Measurements from ENCODE around the gene GRM5. TPM values are rescaled to one million over a fixed set of nuclear protein-coding genes. Genes with fewer than 3 reads are reported as not detected.
"Not testable (repeated sequence)": the region's sequence is repeated elsewhere in the genome, so short reads cannot be mapped to it uniquely, and the experiment has no call there.

The GRM5 gene
- total and polyA plus RNA-seq, 2 experiments from 2014 or later, result 0.27 TPM; not detected in 1

- Histone ChIP-seq H3K36me3 (replicated peaks; ENCODE audit: insufficient read depth, low read depth) (no peaks in the 10 kb centered on the region), H3K4me3 (no peak overlapping the region)
- TF ChIP-seq EZH2phosphoT487 (IDR thresholded peaks at IDR 0.05; ENCODE audit: low read depth, severe bottlenecking, unreplicated experiment) (no peak), CTCF (IDR thresholded peaks at IDR 0.05; ENCODE audit: poor library complexity) (no peak), EZH2 (IDR thresholded peaks at IDR 0.05; ENCODE audit: borderline replicate concordance) (no peak)
These were observed 204.2 kb downstream of the GRM5 start for GRCh38 chr11:88861618-88862017.

GRCh38 chr11:88860431-88860830, 205.4 kb downstream of the GRM5 start:
- not testable (repeated sequence) for DNase-seq (ENCODE audit: low spot score); H3K4me3 ChIP-seq; H3K79me2 ChIP-seq; H3K4me1 ChIP-seq (ENCODE audit: insufficient read depth); H3K9me3 ChIP-seq (ENCODE audit: low read depth); H3K9me2 ChIP-seq (replicated peaks; ENCODE audit: insufficient read depth); H4K20me1 ChIP-seq (ENCODE audit: insufficient read depth, poor library complexity, severe bottlenecking); H3K27ac ChIP-seq; H3K27me3 ChIP-seq; H3K4me2 ChIP-seq; H3K36me3 ChIP-seq (replicated peaks; ENCODE audit: insufficient read depth, low read depth); H2AFZ ChIP-seq
- 87% methylated on average over 4 of the region's 4 CpGs for WGBS (ENCODE audit: low lambda C conversion rate, missing lambda C conversion rate)

More at GRCh38 chr11:88861618-88862017, 204.2 kb downstream of the GRM5 start:
- Histone ChIP-seq H4K20me1 (ENCODE audit: insufficient read depth, poor library complexity, severe bottlenecking) (no peaks in the 10 kb centered on the region), H2AFZ (no peak overlapping the region), H3K9me2 (replicated peaks; ENCODE audit: insufficient read depth) (no peaks in the 10 kb centered on the region), H3K27ac (no peak overlapping the region), H3K9me3 (ENCODE audit: low read depth) (no peaks in the 10 kb centered on the region), H3K4me2 (no peak overlapping the region), H3K4me1 (ENCODE audit: insufficient read depth) (no peaks in the 10 kb centered on the region), H3K79me2 (no peaks in the 10 kb centered on the region), H3K27me3 (no peaks in the 10 kb centered on the region)
- no peak for DNase-seq (ENCODE audit: low spot score)

GRCh38 chr11:88853963-88854362, 211.8 kb downstream of the GRM5 start:
- H3K4me3 ChIP-seq; DNase-seq (ENCODE audit: low spot score); H4K20me1 ChIP-seq (ENCODE audit: insufficient read depth, poor library complexity, severe bottlenecking); H3K4me1 ChIP-seq (ENCODE audit: insufficient read depth); H3K9me2 ChIP-seq (replicated peaks; ENCODE audit: insufficient read depth); H3K9me3 ChIP-seq (ENCODE audit: low read depth); H3K79me2 ChIP-seq; H3K4me2 ChIP-seq; H3K27ac ChIP-seq; H2AFZ ChIP-seq; H3K27me3 ChIP-seq; H3K36me3 ChIP-seq (replicated peaks; ENCODE audit: insufficient read depth, low read depth): not testable (repeated sequence)
- 98% methylated on average over 2 of the region's 2 CpGs for WGBS (ENCODE audit: low lambda C conversion rate, missing lambda C conversion rate)

- not testable (repeated sequence) for H3K4me2 ChIP-seq; H3K36me3 ChIP-seq (replicated peaks; ENCODE audit: insufficient read depth, low read depth); H3K4me1 ChIP-seq (ENCODE audit: insufficient read depth); H3K9me3 ChIP-seq (ENCODE audit: low read depth); H3K27me3 ChIP-seq; H4K20me1 ChIP-seq (ENCODE audit: insufficient read depth, poor library complexity, severe bottlenecking); H3K9me2 ChIP-seq (replicated peaks; ENCODE audit: insufficient read depth); H3K4me3 ChIP-seq; H2AFZ ChIP-seq; DNase-seq (ENCODE audit: low spot score); H3K79me2 ChIP-seq; H3K27ac ChIP-seq
These were observed 214.2 kb downstream of the GRM5 start for GRCh38 chr11:88851547-88851946.

- H3K9me2 ChIP-seq (replicated peaks; ENCODE audit: insufficient read depth); H3K4me1 ChIP-seq (ENCODE audit: insufficient read depth); H3K79me2 ChIP-seq; H3K36me3 ChIP-seq (replicated peaks; ENCODE audit: insufficient read depth, low read depth); H3K9me3 ChIP-seq (ENCODE audit: low read depth); H4K20me1 ChIP-seq (ENCODE audit: insufficient read depth, poor library complexity, severe bottlenecking); H2AFZ ChIP-seq; H3K4me3 ChIP-seq; DNase-seq (ENCODE audit: low spot score); H3K27me3 ChIP-seq; H3K4me2 ChIP-seq; H3K27ac ChIP-seq: not testable (repeated sequence)
- WGBS (ENCODE audit: low lambda C conversion rate, missing lambda C conversion rate), result 87% methylated on average over 6 of the region's 6 CpGs
These were observed 216.0 kb downstream of the GRM5 start for GRCh38 chr11:88849773-88850172.

GRCh38 chr11:88849368-88849767, 216.4 kb downstream of the GRM5 start:
- no peak overlapping the region for H3K27ac ChIP-seq

GRCh38 chr11:88846266-88846665, 219.5 kb downstream of the GRM5 start:
- 26% methylated on average over 1 of the region's 1 CpG for WGBS (ENCODE audit: low lambda C conversion rate, missing lambda C conversion rate)
- H3K4me1 ChIP-seq (ENCODE audit: insufficient read depth), result not testable (repeated sequence)

More at GRCh38 chr11:88849368-88849767, 216.4 kb downstream of the GRM5 start:
- no peaks in the 10 kb centered on the region for H3K4me1 ChIP-seq (ENCODE audit: insufficient read depth)
- no peaks in the 10 kb centered on the region for H3K36me3 ChIP-seq (replicated peaks; ENCODE audit: insufficient read depth, low read depth)
- H3K9me3 ChIP-seq (ENCODE audit: low read depth), result no peaks in the 10 kb centered on the region
- no peaks in the 10 kb centered on the region for H4K20me1 ChIP-seq (ENCODE audit: insufficient read depth, poor library complexity, severe bottlenecking)
- TF ChIP-seq EZH2 (IDR thresholded peaks at IDR 0.05; ENCODE audit: borderline replicate concordance), result no peak
- no peak for TF ChIP-seq CTCF (IDR thresholded peaks at IDR 0.05; ENCODE audit: poor library complexity)
- no peaks in the 10 kb centered on the region for H3K27me3 ChIP-seq
- no peak overlapping the region for H2AFZ ChIP-seq
- no peaks in the 10 kb centered on the region for H3K79me2 ChIP-seq
- DNase-seq (ENCODE audit: low spot score), result no peak
- no peak overlapping the region for H3K4me2 ChIP-seq
- H3K4me3 ChIP-seq, result no peak overlapping the region
- 90% methylated on average over 1 of the region's 1 CpG for WGBS (ENCODE audit: low lambda C conversion rate, missing lambda C conversion rate)
- no peaks in the 10 kb centered on the region for H3K9me2 ChIP-seq (replicated peaks; ENCODE audit: insufficient read depth)

More at GRCh38 chr11:88846266-88846665, 219.5 kb downstream of the GRM5 start:
- not testable (repeated sequence) for H3K79me2 ChIP-seq; H4K20me1 ChIP-seq (ENCODE audit: insufficient read depth, poor library complexity, severe bottlenecking); DNase-seq (ENCODE audit: low spot score); H3K36me3 ChIP-seq (replicated peaks; ENCODE audit: insufficient read depth, low read depth); H3K4me3 ChIP-seq; H3K4me2 ChIP-seq; H3K9me2 ChIP-seq (replicated peaks; ENCODE audit: insufficient read depth); H3K9me3 ChIP-seq (ENCODE audit: low read depth); H2AFZ ChIP-seq; H3K27me3 ChIP-seq; H3K27ac ChIP-seq

Measured in hepatocyte (in vitro differentiated cells).